H9 (cell line): Measurements from ENCODE around the gene UCKL1. TPM values are rescaled to one million over a fixed set of nuclear protein-coding genes. Genes with fewer than 3 reads are reported as not detected.

Source experiments
- DNase-seq: peaks from one replicate; pipeline ENCODE4 v3.0.0-alpha.2; 2017
- H2AFZ ChIP-seq: one replicate; pipeline ENCODE4 v1.6.1; 2013; ENCODE audit warnings: mild to moderate bottlenecking, low read length, control low read depth, moderate library complexity
- H2AK5ac ChIP-seq: 2 replicates; pipeline ENCODE4 v1.6.1; 2013; ENCODE audit warnings: low read length, control low read depth, mixed read lengths; ENCODE audit not compliant: insufficient read length
- H2BK120ac ChIP-seq: one replicate; pipeline ENCODE4 v1.6.1; 2013; ENCODE audit warnings: low read depth, mild to moderate bottlenecking, low read length, control low read depth, inconsistent platforms; ENCODE audit not compliant: poor library complexity, severe bottlenecking
- H2BK12ac ChIP-seq: 2 replicates; pipeline ENCODE4 v1.6.1; 2013; ENCODE audit warnings: low read length, control low read depth, mixed read lengths, low read depth; ENCODE audit not compliant: insufficient read length
- H2BK15ac ChIP-seq: 2 replicates; pipeline ENCODE4 v1.6.1; 2013; ENCODE audit warnings: low read depth, low read length, control low read depth
- H2BK20ac ChIP-seq: one replicate; pipeline ENCODE4 v1.6.1; 2013; ENCODE audit warnings: low read depth, mild to moderate bottlenecking, low read length, control low read depth, inconsistent platforms; ENCODE audit not compliant: poor library complexity, severe bottlenecking
- H2BK5ac ChIP-seq: 2 replicates; pipeline ENCODE4 v1.6.1; 2013; ENCODE audit warnings: low read length, control low read depth, mixed read lengths; ENCODE audit not compliant: insufficient read length
- H3K14ac ChIP-seq: 2 replicates; pipeline ENCODE4 v1.6.1; 2013; ENCODE audit warnings: low read length, control low read depth; ENCODE audit not compliant: insufficient read depth
- H3K18ac ChIP-seq: 2 replicates; pipeline ENCODE4 v1.6.1; 2013; ENCODE audit warnings: low read depth, mild to moderate bottlenecking, mixed read lengths, low read length, control low read depth; ENCODE audit not compliant: insufficient read length
- H3K23ac ChIP-seq: 2 replicates; pipeline ENCODE4 v1.6.1; 2013; ENCODE audit warnings: low read length, control low read depth, mixed read lengths, low read depth; ENCODE audit not compliant: insufficient read length
- H3K23me2 ChIP-seq: 2 replicates; pipeline ENCODE4 v1.6.1; 2013; ENCODE audit warnings: low read depth, mild to moderate bottlenecking, mixed read lengths, low read length, control low read depth; ENCODE audit not compliant: insufficient read length, poor library complexity, severe bottlenecking
- H3K27ac ChIP-seq: 2 replicates; pipeline ENCODE4 v1.5.1; 2013; ENCODE audit warnings: low read length, control low read depth, mixed read lengths, low read depth; ENCODE audit not compliant: insufficient read length
- H3K27me3 ChIP-seq: 2 replicates; pipeline ENCODE4 v1.6.1; 2013; ENCODE audit warnings: low read length, control low read depth, inconsistent platforms; ENCODE audit not compliant: insufficient read depth
- H3K4ac ChIP-seq: 2 replicates; pipeline ENCODE4 v1.6.1; 2013; ENCODE audit warnings: low read depth, mild to moderate bottlenecking, control low read depth, inconsistent platforms, low read length, moderate library complexity
- H3K4me1 ChIP-seq: 2 replicates; pipeline ENCODE4 v1.6.1; 2013; ENCODE audit warnings: low read length, control low read depth, inconsistent platforms; ENCODE audit not compliant: insufficient read depth
- H3K4me2 ChIP-seq: 2 replicates; pipeline ENCODE4 v1.6.1; 2013; ENCODE audit warnings: low read length, control low read depth, mixed read lengths; ENCODE audit not compliant: insufficient read length, insufficient read depth
- H3K56ac ChIP-seq: 2 replicates; pipeline ENCODE4 v1.6.1; 2013; ENCODE audit warnings: low read depth, mild to moderate bottlenecking, mixed read lengths, low read length, control low read depth; ENCODE audit not compliant: insufficient read length
- H3K79me1 ChIP-seq: 2 replicates; pipeline ENCODE4 v1.6.1; 2013; ENCODE audit warnings: low read depth, mild to moderate bottlenecking, moderate library complexity, low read length, control low read depth, inconsistent platforms; ENCODE audit not compliant: insufficient read depth, poor library complexity, severe bottlenecking
- H3K79me2 ChIP-seq: 2 replicates; pipeline ENCODE4 v1.6.1; 2013; ENCODE audit warnings: low read length, control low read depth, inconsistent platforms; ENCODE audit not compliant: insufficient read depth
- H3K9ac ChIP-seq: 2 replicates; pipeline ENCODE4 v1.6.1; 2013; ENCODE audit warnings: low read length, control low read depth, mixed read lengths; ENCODE audit not compliant: insufficient read length; ENCODE audit errors: extremely low read depth
- H3K9me3 ChIP-seq: one replicate; pipeline ENCODE4 v1.6.1; 2013; ENCODE audit warnings: low read depth, low read length, inconsistent platforms; ENCODE audit not compliant: control insufficient read depth
- H3T11ph ChIP-seq: one replicate; pipeline ENCODE4 v1.6.1; 2013; ENCODE audit warnings: mild to moderate bottlenecking, low read length, control low read depth, inconsistent platforms
- H4K20me1 ChIP-seq: one replicate; pipeline ENCODE4 v1.6.1; 2013; ENCODE audit not compliant: control insufficient read depth, insufficient read length, insufficient read depth
- H4K5ac ChIP-seq: 2 replicates; pipeline ENCODE4 v1.6.1; 2013; ENCODE audit warnings: low read depth, mild to moderate bottlenecking, mixed read lengths, low read length, control low read depth; ENCODE audit not compliant: insufficient read length
- H4K8ac ChIP-seq: replicated peaks from 2 replicates; pipeline ENCODE4 v1.6.1; 2013; ENCODE audit warnings: low read length, control low read depth, mixed read lengths, low read depth; ENCODE audit not compliant: insufficient read length
- H4K91ac ChIP-seq: 2 replicates; pipeline ENCODE4 v1.6.1; 2013; ENCODE audit warnings: low read depth, mild to moderate bottlenecking, moderate library complexity, mixed read lengths, low read length, control low read depth; ENCODE audit not compliant: insufficient read length
- H3K27ac Mint-ChIP-seq, 3 experiments: 2 replicates in 2 of 3; 3 replicates in 1 of 3; pipeline ENCODE4 v1.8.0; 2020 to 2021; ENCODE audit warnings: mixed read lengths in 3 of 3, mild to moderate bottlenecking in 1 of 3, moderate library complexity in 1 of 3
- H3K27me3 Mint-ChIP-seq: 2 replicates; pipeline ENCODE4 v1.8.0; 2021; ENCODE audit warnings: low read depth, mild to moderate bottlenecking, moderate library complexity, mixed read lengths
- H3K36me3 Mint-ChIP-seq, 3 experiments: 2 replicates in 2 of 3; 3 replicates in 1 of 3; pipeline ENCODE4 v1.8.0; 2020 to 2021; ENCODE audit warnings: low read depth in 3 of 3, mixed read lengths in 3 of 3; ENCODE audit not compliant: insufficient read depth in 1 of 3
- H3K4me1 Mint-ChIP-seq, 2 experiments: 2 replicates each; pipeline ENCODE4 v1.8.0; 2020; ENCODE audit warnings: mixed read lengths in 2 of 2
- H3K4me3 Mint-ChIP-seq, 2 experiments: 2 replicates in 1 of 2; 3 replicates in 1 of 2; pipeline ENCODE4 v1.8.0; 2020 to 2021; ENCODE audit warnings: mild to moderate bottlenecking in 2 of 2, mixed read lengths in 2 of 2, moderate library complexity in 1 of 2
- H3K9me3 Mint-ChIP-seq, 2 experiments: 2 replicates in 1 of 2; 3 replicates in 1 of 2; pipeline ENCODE4 v1.8.0; 2020; ENCODE audit warnings: mild to moderate bottlenecking in 2 of 2, mixed read lengths in 2 of 2, moderate library complexity in 1 of 2
- WGBS: extraction: QIAGEN DNeasy Blood & Tissue Kit; methylation state at CpG from one replicate; pipeline ENCODE4 v1.1.7; 2013; ENCODE audit warnings: missing lambda C conversion rate, low lambda C conversion rate, mixed read lengths; ENCODE audit not compliant: insufficient read length; ENCODE audit errors: extremely low coverage; 5-methylcytosine and 5-hydroxymethylcytosine counted together
- total RNA-seq: library from RNA; stranded (reverse); gene quantifications from 2 replicates; pipeline ENCODE4 v1.2.1, GENCODE V29; 2021
- TF ChIP-seq, protein P1 (sequence below): fragments of 200-600 bp; sonication (generic); conservative IDR thresholded peaks from 3 replicates; pipeline ENCODE4 v1.8.0; 2021; ENCODE audit warnings: antibody characterized with exemption, mild to moderate bottlenecking

Gene UCKL1
- total RNA-seq, 1 experiment from 2014 or later: 40.9 TPM

DNA sequence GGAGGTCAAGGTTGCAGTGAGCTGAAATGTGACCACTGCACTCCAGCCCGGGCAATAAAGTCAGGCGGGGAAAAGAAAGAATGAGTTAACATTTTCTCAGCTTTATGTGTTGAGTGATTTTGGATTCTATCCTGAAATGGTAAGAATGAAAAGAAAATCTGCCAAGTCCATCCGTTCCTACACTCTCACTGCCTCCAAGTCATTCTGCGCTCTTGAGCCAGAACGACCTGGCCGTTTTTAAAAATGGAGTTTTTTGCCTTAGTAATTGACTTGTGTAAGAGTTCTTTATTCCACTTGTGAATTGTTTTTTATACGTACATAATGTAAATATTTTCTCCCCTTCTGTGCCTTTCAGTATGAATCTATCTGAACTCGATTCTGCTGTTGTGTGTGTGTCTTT, 32.6 kb downstream of the UCKL1 start:
- no peak overlapping the region for H3K4ac ChIP-seq
- no peak overlapping the region for H3K56ac ChIP-seq
- H2AK5ac ChIP-seq: no peak overlapping the region
- H3K18ac ChIP-seq: no peak overlapping the region
- H3K4me1 ChIP-seq: no peaks in the 10 kb centered on the region
- no CpG with 5 or more reads among the region's 8 CpGs for WGBS
- Mint-ChIP-seq H3K27me3 (no peaks in the 10 kb centered on the region), H3K4me3 (no peak overlapping the region), H3K27ac (no peak overlapping the region), H3K36me3 (peaks cover 7 to 32% (median 12%) of the 10 kb centered on the region in 3 experiments; a peak in 6 of 7 replicates), H3K9me3 (no peaks in the 10 kb centered on the region), H3K4me1 (no peaks in the 10 kb centered on the region)
- H4K8ac ChIP-seq: no peak overlapping the region
- H2BK15ac ChIP-seq: no peak overlapping the region
- H4K5ac ChIP-seq: no peak overlapping the region
- H3T11ph ChIP-seq: no peak overlapping the region
- H3K9ac ChIP-seq: no peak overlapping the region
- no peaks in the 10 kb centered on the region for H3K79me2 ChIP-seq
- H2BK120ac ChIP-seq: no peak overlapping the region
- DNase-seq: no peak
- H3K27ac ChIP-seq: no peak overlapping the region
- H2BK12ac ChIP-seq: no peak overlapping the region
- no peak overlapping the region for H2BK20ac ChIP-seq
- no peak overlapping the region for H3K14ac ChIP-seq
- TF ChIP-seq, protein P1, sequence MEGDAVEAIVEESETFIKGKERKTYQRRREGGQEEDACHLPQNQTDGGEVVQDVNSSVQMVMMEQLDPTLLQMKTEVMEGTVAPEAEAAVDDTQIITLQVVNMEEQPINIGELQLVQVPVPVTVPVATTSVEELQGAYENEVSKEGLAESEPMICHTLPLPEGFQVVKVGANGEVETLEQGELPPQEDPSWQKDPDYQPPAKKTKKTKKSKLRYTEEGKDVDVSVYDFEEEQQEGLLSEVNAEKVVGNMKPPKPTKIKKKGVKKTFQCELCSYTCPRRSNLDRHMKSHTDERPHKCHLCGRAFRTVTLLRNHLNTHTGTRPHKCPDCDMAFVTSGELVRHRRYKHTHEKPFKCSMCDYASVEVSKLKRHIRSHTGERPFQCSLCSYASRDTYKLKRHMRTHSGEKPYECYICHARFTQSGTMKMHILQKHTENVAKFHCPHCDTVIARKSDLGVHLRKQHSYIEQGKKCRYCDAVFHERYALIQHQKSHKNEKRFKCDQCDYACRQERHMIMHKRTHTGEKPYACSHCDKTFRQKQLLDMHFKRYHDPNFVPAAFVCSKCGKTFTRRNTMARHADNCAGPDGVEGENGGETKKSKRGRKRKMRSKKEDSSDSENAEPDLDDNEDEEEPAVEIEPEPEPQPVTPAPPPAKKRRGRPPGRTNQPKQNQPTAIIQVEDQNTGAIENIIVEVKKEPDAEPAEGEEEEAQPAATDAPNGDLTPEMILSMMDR: no peak
- no peaks in the 10 kb centered on the region for H3K23me2 ChIP-seq
- no peak overlapping the region for H2BK5ac ChIP-seq
- H3K9me3 ChIP-seq: no peaks in the 10 kb centered on the region
- no peaks in the 10 kb centered on the region for H3K79me1 ChIP-seq
- H3K4me2 ChIP-seq: no peak overlapping the region
- no peaks in the 10 kb centered on the region for H3K27me3 ChIP-seq
- no peaks in the 10 kb centered on the region for H4K20me1 ChIP-seq
- H2AFZ ChIP-seq: no peak overlapping the region
- no peak overlapping the region for H4K91ac ChIP-seq
- H3K23ac ChIP-seq: no peak overlapping the region
